ENCODE measurements around the gene ME3.

The ME3 gene

GRCh38 chr11:86699040-86699791, 26.8 kb upstream of the ME3 start:
- Histone ChIP-seq H3K27me3 (no peaks in the 10 kb centered on the region), H3K4me1 (peaks cover 4 to 27% (median 9%) of the 10 kb centered on the region in 4 donors), H3K27ac (no peak overlapping the region), H3K36me3 (no peaks in the 10 kb centered on the region), H3K4me3 (no peak overlapping the region), H3K9me3 (no peaks in the 10 kb centered on the region)
- DNase-seq: no peak
- intact Hi-C loops (cut with DNase I; ENCODE audit: low total_unique reads): no loop called here
- no peak for TF ChIP-seq CTCF (IDR thresholded peaks at IDR 0.05)

- Histone ChIP-seq H3K27ac (no peak overlapping the region), H3K9me3 (no peaks in the 10 kb centered on the region), H3K36me3 (no peaks in the 10 kb centered on the region), H3K27me3 (no peaks in the 10 kb centered on the region), H3K4me1 (peaks cover 4 to 27% (median 9%) of the 10 kb centered on the region in 4 donors), H3K4me3 (no peak overlapping the region)
- DNase-seq: no peak
- intact Hi-C loops (cut with DNase I; ENCODE audit: low total_unique reads): no loop called here
- TF ChIP-seq CTCF (IDR thresholded peaks at IDR 0.05): no peak
These were observed 26.2 kb upstream of the ME3 start for GRCh38 chr11:86698639-86699038.

- no peak for DNase-seq
- intact Hi-C loops (cut with DNase I; ENCODE audit: low total_unique reads): no loop called here
- Histone ChIP-seq H3K4me3 (no peak overlapping the region), H3K9me3 (no peaks in the 10 kb centered on the region), H3K27me3 (no peaks in the 10 kb centered on the region), H3K4me1 (peaks cover 4 to 22% (median 9%) of the 10 kb centered on the region in 4 donors), H3K27ac (peak overlapping the region in 1 of 2 donors; percentile 6), H3K36me3 (no peaks in the 10 kb centered on the region)
- TF ChIP-seq CTCF (IDR thresholded peaks at IDR 0.05): no peak
These were observed 24.0 kb upstream of the ME3 start for GRCh38 chr11:86696451-86696850.

- TF ChIP-seq CTCF (IDR thresholded peaks at IDR 0.05): no peak
- no peak for DNase-seq
- no peaks in the 10 kb centered on the region for H3K9me3 ChIP-seq
- peak overlapping the region in 1 of 2 donors; percentile 6 for H3K27ac ChIP-seq
- no peaks in the 10 kb centered on the region for H3K27me3 ChIP-seq
- intact Hi-C loops (cut with DNase I; ENCODE audit: low total_unique reads): no loop called here
- H3K4me3 ChIP-seq: no peak overlapping the region
- peaks cover 4 to 22% (median 9%) of the 10 kb centered on the region in 4 donors for H3K4me1 ChIP-seq
- no peaks in the 10 kb centered on the region for H3K36me3 ChIP-seq
These were observed 23.6 kb upstream of the ME3 start for GRCh38 chr11:86696004-86696403.

- no peak for DNase-seq
- intact Hi-C loops (cut with DNase I; ENCODE audit: low total_unique reads): no loop called here
- peaks cover 4 to 22% (median 9%) of the 10 kb centered on the region in 4 donors for H3K4me1 ChIP-seq
- H3K36me3 ChIP-seq: no peaks in the 10 kb centered on the region
- no peaks in the 10 kb centered on the region for H3K9me3 ChIP-seq
- H3K4me3 ChIP-seq: no peak overlapping the region
- TF ChIP-seq CTCF (IDR thresholded peaks at IDR 0.05): no peak
- H3K27ac ChIP-seq: peak overlapping the region in 1 of 2 donors; percentile 6
- H3K27me3 ChIP-seq: no peaks in the 10 kb centered on the region
These were observed 23.0 kb upstream of the ME3 start for GRCh38 chr11:86695373-86695772.
